GM12801 (cell line): ENCODE data around the gene ST6GALNAC6.

Experiments
- CTCF ChIP-seq: IDR thresholded peaks from one replicate; pipeline ENCODE4 v1.5.1; 2011; ENCODE audit warnings: control low read depth; ENCODE audit not compliant: insufficient read length; ENCODE audit errors: extremely low read depth

ST6GALNAC6 gene

DNA sequence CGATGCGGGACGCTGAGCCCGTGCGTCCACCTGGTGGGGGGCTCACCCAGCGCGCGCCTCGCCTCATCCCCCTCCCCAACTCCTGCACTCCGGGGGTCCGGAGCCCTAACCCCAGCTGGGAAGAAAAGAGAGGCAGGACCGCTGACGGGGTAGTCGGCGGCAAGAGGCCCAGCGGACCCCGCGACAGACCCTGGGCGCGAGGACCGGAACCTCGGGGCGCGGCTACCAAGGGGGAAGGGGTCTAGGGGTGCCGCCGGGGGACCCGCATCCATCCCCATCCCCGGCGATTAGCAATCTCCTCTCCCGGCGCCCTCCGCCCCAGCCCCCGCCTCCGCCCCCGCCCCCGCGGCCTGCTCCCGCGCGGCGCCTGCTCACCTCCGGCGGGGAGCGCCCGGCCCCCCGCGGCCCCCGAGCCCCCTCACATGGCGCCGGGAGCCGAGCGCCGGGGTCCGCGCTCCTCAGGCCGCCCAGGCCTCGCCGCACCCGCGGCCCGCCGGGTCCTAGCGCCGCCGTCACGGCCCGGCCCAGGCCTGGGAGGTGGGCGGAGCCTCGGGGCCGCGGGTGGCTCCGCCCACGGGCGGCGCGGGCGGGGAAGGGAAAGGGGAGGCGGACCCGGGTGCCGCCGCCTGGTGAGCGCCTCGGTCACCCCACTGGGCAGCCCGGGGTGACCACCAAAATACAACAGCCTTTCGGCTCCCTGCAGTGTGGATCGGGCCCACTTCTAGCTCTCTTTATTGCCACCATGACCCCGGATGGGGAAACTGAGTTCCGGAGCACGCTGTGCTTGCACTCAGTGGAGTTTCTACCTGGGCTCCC, at the start of gene ST6GALNAC6:
TSS of gene ST6GALNAC6 (minus strand) at position 476 of the 816 bp plus-strand sequence. CDS start 1,622 bp downstream, outside the sequence.
- TF ChIP-seq CTCF, result no peak

- no peak for TF ChIP-seq CTCF
Observed at GRCh38 chr9:127947841-127948710, 48.7 kb upstream of the ST6GALNAC6 start.

DNA sequence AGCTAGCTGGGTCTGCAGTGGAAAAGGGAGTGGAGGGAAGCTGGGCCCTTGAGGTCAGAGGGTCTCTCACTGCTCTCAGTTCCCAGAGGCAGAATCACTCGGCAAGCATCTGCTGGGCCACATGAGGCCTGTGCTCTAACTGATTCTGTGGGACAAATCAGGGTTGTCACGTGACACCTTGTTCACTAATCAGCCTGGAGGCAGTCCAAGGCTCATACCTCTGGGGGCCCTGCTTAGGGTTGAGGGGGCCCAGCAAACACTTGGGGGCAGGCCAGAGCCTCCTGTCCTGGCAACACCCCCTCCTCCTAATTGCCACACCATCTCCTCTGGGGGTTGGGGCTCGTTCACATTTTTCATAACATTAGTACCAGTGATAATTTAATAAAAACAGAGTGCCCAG, 47.3 kb upstream of the ST6GALNAC6 start:
- no peak for TF ChIP-seq CTCF

GRCh38 chr9:127945942-127946341, 46.5 kb upstream of the ST6GALNAC6 start:
- no peak for TF ChIP-seq CTCF

GRCh38 chr9:127945338-127945737, 45.9 kb upstream of the ST6GALNAC6 start:
- TF ChIP-seq CTCF, result no peak

- no peak for TF ChIP-seq CTCF
Observed at GRCh38 chr9:127944586-127945218, 45.3 kb upstream of the ST6GALNAC6 start.

- TF ChIP-seq CTCF, result peak; percentile 9
Observed at GRCh38 chr9:127943731-127944144, 44.3 kb upstream of the ST6GALNAC6 start.
